ENCODE results near the gene HDAC4.

DNA sequence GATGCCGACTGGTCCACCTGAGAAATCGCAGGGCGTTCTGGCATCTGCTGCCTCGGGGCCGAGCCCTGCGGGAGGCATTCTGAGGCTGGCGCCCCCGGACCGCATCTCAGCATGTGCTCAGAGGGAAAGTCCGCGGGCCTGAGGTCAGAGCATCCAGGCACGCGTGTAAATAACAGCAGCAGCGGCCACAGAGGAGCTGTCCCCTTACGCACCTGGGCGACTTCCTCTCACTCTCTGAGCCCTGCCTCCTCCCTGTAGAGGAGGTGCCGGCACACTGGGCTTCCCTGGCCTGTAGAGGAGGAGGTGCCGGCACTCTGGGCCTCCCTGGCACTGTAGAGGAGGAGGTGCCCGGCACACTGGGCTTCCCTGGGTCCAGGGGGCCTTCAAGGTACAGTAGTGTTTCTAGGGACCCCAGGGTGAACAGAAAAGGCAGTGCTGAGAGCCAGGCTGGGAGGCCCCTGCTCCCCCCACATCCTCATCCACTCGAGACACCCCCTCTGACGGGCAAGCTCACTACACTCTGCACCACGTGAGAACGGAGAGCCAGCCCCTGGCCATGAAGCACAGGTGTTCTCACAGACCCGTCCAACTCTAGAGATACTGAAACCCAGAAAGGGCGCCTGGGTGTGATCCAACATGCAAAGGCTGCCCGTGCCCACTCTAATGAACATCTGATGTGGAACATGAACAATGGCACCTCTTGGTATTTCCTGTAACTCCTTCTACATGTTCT, 263.5 kb downstream of the HDAC4 start:
- no peak for TF ChIP-seq EP300 (IDR thresholded peaks at IDR 0.05)
- TF ChIP-seq ZFP36 (IDR thresholded peaks at IDR 0.05; ENCODE audit: borderline replicate concordance, partially characterized antibody), result no peak
- TF ChIP-seq CBX8 (IDR thresholded peaks at IDR 0.05), result no peak
- no peak for TF ChIP-seq MYC (IDR thresholded peaks at IDR 0.05; ENCODE audit: borderline replicate concordance, low read length)
- TF ChIP-seq POLR2A (IDR thresholded peaks at IDR 0.05; ENCODE audit: low read length), result no peak
- TF ChIP-seq, protein P1, sequence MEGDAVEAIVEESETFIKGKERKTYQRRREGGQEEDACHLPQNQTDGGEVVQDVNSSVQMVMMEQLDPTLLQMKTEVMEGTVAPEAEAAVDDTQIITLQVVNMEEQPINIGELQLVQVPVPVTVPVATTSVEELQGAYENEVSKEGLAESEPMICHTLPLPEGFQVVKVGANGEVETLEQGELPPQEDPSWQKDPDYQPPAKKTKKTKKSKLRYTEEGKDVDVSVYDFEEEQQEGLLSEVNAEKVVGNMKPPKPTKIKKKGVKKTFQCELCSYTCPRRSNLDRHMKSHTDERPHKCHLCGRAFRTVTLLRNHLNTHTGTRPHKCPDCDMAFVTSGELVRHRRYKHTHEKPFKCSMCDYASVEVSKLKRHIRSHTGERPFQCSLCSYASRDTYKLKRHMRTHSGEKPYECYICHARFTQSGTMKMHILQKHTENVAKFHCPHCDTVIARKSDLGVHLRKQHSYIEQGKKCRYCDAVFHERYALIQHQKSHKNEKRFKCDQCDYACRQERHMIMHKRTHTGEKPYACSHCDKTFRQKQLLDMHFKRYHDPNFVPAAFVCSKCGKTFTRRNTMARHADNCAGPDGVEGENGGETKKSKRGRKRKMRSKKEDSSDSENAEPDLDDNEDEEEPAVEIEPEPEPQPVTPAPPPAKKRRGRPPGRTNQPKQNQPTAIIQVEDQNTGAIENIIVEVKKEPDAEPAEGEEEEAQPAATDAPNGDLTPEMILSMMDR (IDR thresholded peaks at IDR 0.05), result no peak
- TF ChIP-seq RAD21 (conservative IDR thresholded peaks at IDR 0.05 in 1 of 2, IDR thresholded peaks at IDR 0.05 in 1 of 2), result no peak
- no peak for TF ChIP-seq BHLHE40 (IDR thresholded peaks at IDR 0.05; ENCODE audit: low read depth, low read length)
- TF ChIP-seq NR3C1 (IDR thresholded peaks at IDR 0.05), result no peak
- no peak for TF ChIP-seq HDAC2 (IDR thresholded peaks at IDR 0.05)
- TF ChIP-seq, protein P2, sequence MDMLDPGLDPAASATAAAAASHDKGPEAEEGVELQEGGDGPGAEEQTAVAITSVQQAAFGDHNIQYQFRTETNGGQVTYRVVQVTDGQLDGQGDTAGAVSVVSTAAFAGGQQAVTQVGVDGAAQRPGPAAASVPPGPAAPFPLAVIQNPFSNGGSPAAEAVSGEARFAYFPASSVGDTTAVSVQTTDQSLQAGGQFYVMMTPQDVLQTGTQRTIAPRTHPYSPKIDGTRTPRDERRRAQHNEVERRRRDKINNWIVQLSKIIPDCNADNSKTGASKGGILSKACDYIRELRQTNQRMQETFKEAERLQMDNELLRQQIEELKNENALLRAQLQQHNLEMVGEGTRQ (IDR thresholded peaks at IDR 0.05), result no peak
- no peak for TF ChIP-seq POLR2AphosphoS2 (conservative IDR thresholded peaks at IDR 0.05; ENCODE audit: low read length)

Data from A549 (cell line).